ENCODE results near the gene KRTAP4-7.
"Not testable (repeated sequence)": the region's sequence is repeated elsewhere in the genome, so short reads cannot be mapped to it uniquely, and the experiment has no call there.

DNA sequence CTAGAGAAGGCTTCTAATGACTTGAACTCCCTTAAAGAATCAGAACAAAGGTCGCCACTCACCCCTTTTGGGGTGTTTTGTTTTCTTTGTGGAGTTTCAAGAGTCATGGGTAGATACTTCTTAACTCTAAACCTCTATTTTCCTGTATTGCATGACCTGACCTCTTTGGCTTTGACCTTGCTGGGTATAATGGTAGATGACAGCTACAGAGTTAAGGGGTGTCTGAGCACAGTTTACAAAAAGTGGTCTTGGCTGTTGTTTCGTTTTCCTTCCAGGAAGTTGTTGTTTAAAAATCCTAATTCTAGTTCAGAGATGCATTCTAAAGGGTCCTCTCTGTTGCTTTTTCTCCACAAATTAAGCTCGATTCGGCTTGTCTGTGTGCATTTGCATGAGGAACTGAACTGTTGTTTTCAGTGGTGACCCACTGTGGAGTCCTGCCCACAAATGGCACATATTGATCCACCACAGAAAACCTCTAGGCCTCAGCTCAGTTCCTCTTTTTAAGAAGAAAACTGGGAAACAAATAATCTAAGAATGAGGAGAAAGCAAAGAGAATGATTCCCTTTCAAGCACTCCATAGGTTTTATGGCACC is 4.9 kb downstream of the KRTAP4-7 start:
- TF ChIP-seq SMC3 (IDR thresholded peaks at IDR 0.05; ENCODE audit: low read depth, low read length); POLR2A (IDR thresholded peaks at IDR 0.05; ENCODE audit: low read depth, low read length); FOS (IDR thresholded peaks at IDR 0.05; ENCODE audit: low read depth, low read length); NFE2L2 (IDR thresholded peaks at IDR 0.05; ENCODE audit: low read depth, low read length); RFX5 (IDR thresholded peaks at IDR 0.05; ENCODE audit: low read depth, low read length); CHD1 (IDR thresholded peaks at IDR 0.05; ENCODE audit: low read depth, low read length); RAD21 (IDR thresholded peaks at IDR 0.05; ENCODE audit: low read length); MAZ (IDR thresholded peaks at IDR 0.05; ENCODE audit: borderline replicate concordance, low read depth, low read length); CEBPB (IDR thresholded peaks at IDR 0.05; ENCODE audit: low read depth, low read length); MXI1 (IDR thresholded peaks at IDR 0.05; ENCODE audit: borderline replicate concordance, low read depth, low read length): not testable (repeated sequence)
- TF ChIP-seq, protein P1, sequence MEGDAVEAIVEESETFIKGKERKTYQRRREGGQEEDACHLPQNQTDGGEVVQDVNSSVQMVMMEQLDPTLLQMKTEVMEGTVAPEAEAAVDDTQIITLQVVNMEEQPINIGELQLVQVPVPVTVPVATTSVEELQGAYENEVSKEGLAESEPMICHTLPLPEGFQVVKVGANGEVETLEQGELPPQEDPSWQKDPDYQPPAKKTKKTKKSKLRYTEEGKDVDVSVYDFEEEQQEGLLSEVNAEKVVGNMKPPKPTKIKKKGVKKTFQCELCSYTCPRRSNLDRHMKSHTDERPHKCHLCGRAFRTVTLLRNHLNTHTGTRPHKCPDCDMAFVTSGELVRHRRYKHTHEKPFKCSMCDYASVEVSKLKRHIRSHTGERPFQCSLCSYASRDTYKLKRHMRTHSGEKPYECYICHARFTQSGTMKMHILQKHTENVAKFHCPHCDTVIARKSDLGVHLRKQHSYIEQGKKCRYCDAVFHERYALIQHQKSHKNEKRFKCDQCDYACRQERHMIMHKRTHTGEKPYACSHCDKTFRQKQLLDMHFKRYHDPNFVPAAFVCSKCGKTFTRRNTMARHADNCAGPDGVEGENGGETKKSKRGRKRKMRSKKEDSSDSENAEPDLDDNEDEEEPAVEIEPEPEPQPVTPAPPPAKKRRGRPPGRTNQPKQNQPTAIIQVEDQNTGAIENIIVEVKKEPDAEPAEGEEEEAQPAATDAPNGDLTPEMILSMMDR (conservative IDR thresholded peaks at IDR 0.05; ENCODE audit: low read depth, low read length) = not testable (repeated sequence)
- TF ChIP-seq, protein P2, sequence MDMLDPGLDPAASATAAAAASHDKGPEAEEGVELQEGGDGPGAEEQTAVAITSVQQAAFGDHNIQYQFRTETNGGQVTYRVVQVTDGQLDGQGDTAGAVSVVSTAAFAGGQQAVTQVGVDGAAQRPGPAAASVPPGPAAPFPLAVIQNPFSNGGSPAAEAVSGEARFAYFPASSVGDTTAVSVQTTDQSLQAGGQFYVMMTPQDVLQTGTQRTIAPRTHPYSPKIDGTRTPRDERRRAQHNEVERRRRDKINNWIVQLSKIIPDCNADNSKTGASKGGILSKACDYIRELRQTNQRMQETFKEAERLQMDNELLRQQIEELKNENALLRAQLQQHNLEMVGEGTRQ (IDR thresholded peaks at IDR 0.05; ENCODE audit: low read depth, low read length) = not testable (repeated sequence)
- TF ChIP-seq, protein P3, sequence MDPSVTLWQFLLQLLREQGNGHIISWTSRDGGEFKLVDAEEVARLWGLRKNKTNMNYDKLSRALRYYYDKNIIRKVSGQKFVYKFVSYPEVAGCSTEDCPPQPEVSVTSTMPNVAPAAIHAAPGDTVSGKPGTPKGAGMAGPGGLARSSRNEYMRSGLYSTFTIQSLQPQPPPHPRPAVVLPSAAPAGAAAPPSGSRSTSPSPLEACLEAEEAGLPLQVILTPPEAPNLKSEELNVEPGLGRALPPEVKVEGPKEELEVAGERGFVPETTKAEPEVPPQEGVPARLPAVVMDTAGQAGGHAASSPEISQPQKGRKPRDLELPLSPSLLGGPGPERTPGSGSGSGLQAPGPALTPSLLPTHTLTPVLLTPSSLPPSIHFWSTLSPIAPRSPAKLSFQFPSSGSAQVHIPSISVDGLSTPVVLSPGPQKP (IDR thresholded peaks at IDR 0.05; ENCODE audit: borderline replicate concordance, low read depth, low read length) = not testable (repeated sequence)
